SK-N-SH (cell line): ENCODE measurements around the gene ARRDC2. TPM values are rescaled to one million over a fixed set of nuclear protein-coding genes. Genes with fewer than 3 reads are reported as not detected.
A peak's percentile ranks its signal among the peaks of the same experiment; 100 is the strongest.

Experiments used
- CTCF ChIA-PET: fragments of 300-600, 350-600 bp; formaldehyde crosslinking; extraction: SDS; loops from one replicate; lab custom pipeline; 2021; lab: Yijun Ruan, JAX
- POLR2A ChIA-PET: fragments of 350-600 bp; sonication (Branson Sonifier 250); formaldehyde crosslinking; extraction: SDS; loops from one replicate; lab custom pipeline; 2020; ENCODE audit warnings: antibody characterized with exemption, inconsistent platforms; lab: Yijun Ruan, JAX
- DNase-seq: peaks from one replicate; pipeline ENCODE4 v3.0.0; 2012
- H2AFZ ChIP-seq: fragments of 200-600 bp; sonication (generic); 2 replicates; pipeline ENCODE4 v1.8.1; 2016; ENCODE audit warnings: antibody characterized with exemption, mild to moderate bottlenecking, low read depth
- H3F3A ChIP-seq: fragments of 200-600 bp; sonication (generic); replicated peaks from 2 replicates; pipeline ENCODE3; 2016; ENCODE audit warnings: antibody characterized with exemption, mild to moderate bottlenecking; ENCODE audit not compliant: insufficient read depth
- H3K27ac ChIP-seq, 2 experiments: fragments of 200-500 bp in 1 of 2; fragments of 200-600 bp in 1 of 2; sonication (Bioruptor generic) in 1 of 2; sonication (generic), shearing (Covaris generic) in 1 of 2; 2 replicates each; pipeline versions ENCODE4 v1.5.1 to v1.6.1; 2014 to 2016; ENCODE audit warnings: low read depth in 2 of 2, inconsistent platforms in 1 of 2, low read length in 1 of 2, mild to moderate bottlenecking in 1 of 2, mixed read lengths in 1 of 2
- H3K27me3 ChIP-seq: fragments of 200-600 bp; sonication (generic), shearing (Covaris generic); 2 replicates; pipeline ENCODE4 v1.6.1; 2016; ENCODE audit warnings: mixed run types; ENCODE audit not compliant: insufficient read depth
- H3K36me3 ChIP-seq, 2 experiments: fragments of 200-500 bp in 1 of 2; fragments of 200-600 bp in 1 of 2; sonication (Bioruptor generic) in 1 of 2; sonication (generic) in 1 of 2; replicated peaks in 1 of 2; 2 replicates each; pipeline versions ENCODE3 to v1.5.1; 2014 to 2016; ENCODE audit warnings: low read length in 1 of 2, mild to moderate bottlenecking in 1 of 2; ENCODE audit not compliant: insufficient read depth in 2 of 2, control insufficient read depth in 1 of 2
- H3K4me1 ChIP-seq, 2 experiments: fragments of 200-500 bp in 1 of 2; fragments of 200-600 bp in 1 of 2; sonication (Bioruptor generic) in 1 of 2; sonication (generic), shearing (Covaris generic) in 1 of 2; 2 replicates each; pipeline versions ENCODE4 v1.5.1 to v1.6.1; 2014 to 2016; ENCODE audit warnings: low read depth in 1 of 2, low read length in 1 of 2, mixed run types in 1 of 2; ENCODE audit not compliant: insufficient read depth in 2 of 2, control insufficient read depth in 1 of 2
- H3K4me2 ChIP-seq: fragments of 200-600 bp; sonication (generic), shearing (Covaris generic); 2 replicates; pipeline ENCODE4 v1.6.1; 2017; ENCODE audit warnings: mixed run types
- H3K4me3 ChIP-seq, 2 experiments: fragments of 200-500 bp in 1 of 2; fragments of 200-600 bp in 1 of 2; sonication (Bioruptor generic) in 1 of 2; sonication (generic), shearing (Covaris generic) in 1 of 2; 2 replicates each; pipeline versions ENCODE4 v1.5.1 to v1.8.1; 2014 to 2016; ENCODE audit warnings: low read depth in 2 of 2, inconsistent platforms in 1 of 2, low read length in 1 of 2, mild to moderate bottlenecking in 1 of 2, mixed read lengths in 1 of 2, moderate library complexity in 1 of 2
- H3K79me2 ChIP-seq: fragments of 200-600 bp; sonication (generic); 2 replicates; pipeline ENCODE4 v1.8.1; 2017; ENCODE audit warnings: mild to moderate bottlenecking; ENCODE audit not compliant: insufficient read depth
- H3K9ac ChIP-seq: fragments of 200-600 bp; sonication (generic); 2 replicates; pipeline ENCODE4 v1.6.1; 2017; ENCODE audit warnings: mixed run types
- H3K9me2 ChIP-seq: fragments of 200-600 bp; sonication (generic); 2 replicates; pipeline ENCODE4 v1.6.1; 2017; ENCODE audit warnings: mixed run types
- H3K9me3 ChIP-seq: fragments of 200-600 bp; sonication (generic); 2 replicates; pipeline ENCODE4 v1.6.1; 2017; ENCODE audit warnings: mixed run types, mild to moderate bottlenecking, moderate library complexity
- H4K20me1 ChIP-seq: fragments of 200-600 bp; sonication (generic); 2 replicates; pipeline ENCODE4 v1.6.1; 2017; ENCODE audit warnings: mild to moderate bottlenecking, mixed run types; ENCODE audit not compliant: insufficient read depth
- CTCF ChIP-seq: fragments of 200-600 bp; sonication (generic); IDR thresholded peaks from 2 replicates; pipeline ENCODE4 v1.6.1; 2017; ENCODE audit warnings: antibody characterized with exemption, mild to moderate bottlenecking, moderate library complexity
- EZH2phosphoT487 ChIP-seq: fragments of 200-600 bp; sonication (generic); IDR thresholded peaks from 2 replicates; pipeline ENCODE4 v1.6.1; 2017; ENCODE audit warnings: low read depth, mixed run types, mild to moderate bottlenecking, antibody characterized with exemption, moderate library complexity, borderline replicate concordance
- FOSL2 ChIP-seq: IDR thresholded peaks from 2 replicates; pipeline ENCODE4 v1.4.0; 2012; ENCODE audit warnings: low read depth, mild to moderate bottlenecking, moderate library complexity, borderline replicate concordance
- FOXM1 ChIP-seq: IDR thresholded peaks from 2 replicates; pipeline ENCODE4 v1.4.0; 2012; ENCODE audit warnings: low read depth, mild to moderate bottlenecking
- GABPA ChIP-seq: IDR thresholded peaks from 2 replicates; pipeline ENCODE4 v1.4.0; 2012; ENCODE audit warnings: low read depth, mild to moderate bottlenecking
- MAX ChIP-seq: IDR thresholded peaks from 2 replicates; pipeline ENCODE4 v1.4.0; 2012; ENCODE audit warnings: low read depth
- NRF1 ChIP-seq: IDR thresholded peaks from 2 replicates; pipeline ENCODE4 v1.6.1; 2012; ENCODE audit warnings: low read depth, mild to moderate bottlenecking, low read length
- PBX3 ChIP-seq: IDR thresholded peaks from 2 replicates; pipeline ENCODE4; 2012
- POLR2AphosphoS5 ChIP-seq: IDR thresholded peaks from 2 replicates; pipeline ENCODE4 v1.6.1; 2012; ENCODE audit warnings: low read depth, low read length
- RAD21 ChIP-seq: IDR thresholded peaks from 2 replicates; pipeline ENCODE4 v1.6.1; 2012; ENCODE audit warnings: mild to moderate bottlenecking, low read length
- RCOR1 ChIP-seq: fragments of 150-350 bp; IDR thresholded peaks from 2 replicates; pipeline ENCODE4 v1.6.1; 2017; ENCODE audit warnings: antibody characterized with exemption, low read length
- RFX5 ChIP-seq: IDR thresholded peaks from 2 replicates; pipeline ENCODE4 v1.6.1; 2012; ENCODE audit warnings: mild to moderate bottlenecking, improper control_type of control experiment, low read length
- RXRA ChIP-seq: IDR thresholded peaks from 2 replicates; pipeline ENCODE4 v1.4.0; 2012; ENCODE audit warnings: low read depth, mild to moderate bottlenecking, borderline replicate concordance
- SIN3A ChIP-seq: IDR thresholded peaks from 2 replicates; pipeline ENCODE4 v1.6.1; 2012; ENCODE audit warnings: low read depth, mild to moderate bottlenecking, low read length, moderate library complexity, borderline replicate concordance
- SMC3 ChIP-seq: IDR thresholded peaks from 2 replicates; pipeline ENCODE4 v1.6.1; 2012; ENCODE audit warnings: low read depth, low read length, improper control_type of control experiment
- TAF1 ChIP-seq: IDR thresholded peaks from 2 replicates; pipeline ENCODE4 v1.6.1; 2012; ENCODE audit warnings: low read depth, mild to moderate bottlenecking, low read length, moderate library complexity, borderline replicate concordance
- USF2 ChIP-seq: fragments of 150-350 bp; IDR thresholded peaks from 2 replicates; pipeline ENCODE4 v1.6.1; 2017; ENCODE audit warnings: antibody characterized with exemption, low read length, low read depth, borderline replicate concordance
- WGBS: methylation state at CpG from one replicate; pipeline ENCODE4 v1.1.6; 2017; ENCODE audit warnings: low lambda C conversion rate; 5-methylcytosine and 5-hydroxymethylcytosine counted together
- polyA plus RNA-seq, 3 experiments: library from polyadenylated mRNA; depleted of rRNA; stranded (reverse); fragments of >200 nt; gene quantifications; 2 replicates each; pipeline ENCODE4 v1.2.3, GENCODE V29; 2012

ARRDC2 gene
- polyA plus RNA-seq, 1 of the 3 experiments (the other 2 are of a cell fraction), result 5.5 TPM

GRCh38 chr19:18058208-18059009, 50.4 kb downstream of the ARRDC2 start:
- no peaks in the 10 kb centered on the region for H3K36me3 ChIP-seq
- H3K4me1 ChIP-seq, result peaks cover 3 to 5% of the 10 kb centered on the region in 2 experiments; a peak in 2 of 4 replicates
- H3K27me3 ChIP-seq, result no peaks in the 10 kb centered on the region
- peak overlapping the region; percentile 97 for H2AFZ ChIP-seq
- peak overlapping the region in 1 of 2 experiments; percentile 48; a peak in 2 of 4 replicates for H3K27ac ChIP-seq
- H3F3A ChIP-seq, result peaks cover 4% of the 10 kb centered on the region
- no peak overlapping the region for H3K9ac ChIP-seq
- H3K4me2 ChIP-seq, result peak overlapping the region; percentile 72
- POLR2A ChIA-PET, result no interaction called here
- H3K4me3 ChIP-seq, result peak overlapping the region; percentile 24 to 51; a peak in 2 of 4 replicates
- no peaks in the 10 kb centered on the region for H4K20me1 ChIP-seq
- TF ChIP-seq NRF1, result no peak
- TF ChIP-seq RAD21, result peak; percentile 88
- TF ChIP-seq RFX5, result no peak; the same call in 1 of the 2 replicates
- TF ChIP-seq EZH2phosphoT487, result no peak
- peak; percentile 97 for TF ChIP-seq SMC3
- peak; percentile 97 for TF ChIP-seq CTCF
- 0 out of 2 replicates have a peak, but pooled peaks have one; percentile 18 for TF ChIP-seq POLR2AphosphoS5
- TF ChIP-seq, all 33 proteins: peak for 4
- Histone ChIP-seq H3K79me2 (no peaks in the 10 kb centered on the region), H3K9me2 (no peaks in the 10 kb centered on the region), H3K9me3 (no peaks in the 10 kb centered on the region)
- DNase-seq, result peak; percentile 94
- WGBS, result 9% methylated on average over 29 of the region's 34 CpGs
- CTCF ChIA-PET, result interaction anchor here (0.7 to 8.9 kb wide), 27 partner anchors 10 to 194 kb away, joined by 3 to 118 read pairs (median 5); partner anchors contain the start of gene ARRDC2

- H3K9me2 ChIP-seq, result no peaks in the 10 kb centered on the region
- POLR2A ChIA-PET, result no interaction called here
- WGBS, result 40% methylated on average over 6 of the region's 8 CpGs
Observed at GRCh38 chr19:18059297-18059696, 51.3 kb downstream of the ARRDC2 start.

More at GRCh38 chr19:18059297-18059696, 51.3 kb downstream of the ARRDC2 start:
- Histone ChIP-seq H3K4me3 (no peak overlapping the region), H3K79me2 (no peaks in the 10 kb centered on the region), H3K9me3 (no peaks in the 10 kb centered on the region), H2AFZ (no peak overlapping the region), H3F3A (no peaks in the 10 kb centered on the region), H3K9ac (no peak overlapping the region), H3K27ac (no peak overlapping the region), H4K20me1 (no peaks in the 10 kb centered on the region), H3K4me1 (peaks cover 0 to 3% of the 10 kb centered on the region in 2 experiments; a peak in 1 of 4 replicates), H3K4me2 (no peak overlapping the region), H3K27me3 (no peaks in the 10 kb centered on the region), H3K36me3 (no peaks in the 10 kb centered on the region)
- CTCF ChIA-PET, result interaction anchor here (0.7 to 8.9 kb wide), 20 partner anchors 9 to 125 kb away, joined by 3 to 118 read pairs (median 5); partner anchors contain the start of gene ARRDC2
- TF ChIP-seq FOXM1, result no peak
- TF ChIP-seq USF2, result no peak
- TF ChIP-seq NRF1, result no peak
- TF ChIP-seq SIN3A, result no peak
- no peak for TF ChIP-seq TAF1
- no peak for TF ChIP-seq GABPA
- no peak for TF ChIP-seq RFX5
- TF ChIP-seq FOSL2, result no peak
- no peak for TF ChIP-seq PBX3
- no peak for TF ChIP-seq RCOR1
- TF ChIP-seq RXRA, result no peak
- TF ChIP-seq MAX, result no peak
- DNase-seq, result no peak
